ENCODE measurements around the gene MTA1. TPM values are rescaled to one million over a fixed set of nuclear protein-coding genes. Genes with fewer than 3 reads are reported as not detected.

MTA1 gene
- total and polyA plus RNA-seq, 2 of the 8 experiments (the other 6 are each of a cell fraction or from before 2014, with no cell fraction given): 73.9 to 221 TPM

- Histone ChIP-seq H3K23ac (ENCODE audit: insufficient read length) (no peak overlapping the region), H2BK15ac (ENCODE audit: low read length) (no peak overlapping the region), H3K14ac (ENCODE audit: insufficient read length) (no peak overlapping the region), H3K4me2 (ENCODE audit: insufficient read depth in 1 of 2, low read depth in 2 of 2, low read length in 2 of 2) (no peak overlapping the region), H3K36me3 (ENCODE audit: control insufficient read depth in 2 of 4, insufficient read depth in 4 of 4, low read length in 3 of 4) (peaks cover 0 to 2% (median 0%) of the 10 kb centered on the region in 4 experiments; a peak in 2 of 8 replicates), H3K23me2 (ENCODE audit: low read depth, low read length) (no peaks in the 10 kb centered on the region; the same call in 1 of the 2 replicates), H2BK12ac (ENCODE audit: low read depth, low read length) (no peak overlapping the region), H3K9me3 (ENCODE audit: insufficient read depth in 2 of 2, low read depth in 1 of 2, low read length in 1 of 2) (peaks cover 0 to 7% of the 10 kb centered on the region in 2 experiments; a peak in 2 of 4 replicates), H2AK5ac (ENCODE audit: low read depth, low read length) (no peak overlapping the region), H3K4me3 (ENCODE audit: extremely low read depth in 1 of 4, insufficient read depth in 2 of 4, low read depth in 3 of 4, low read length in 4 of 4) (no peak overlapping the region), H2BK20ac (ENCODE audit: low read length) (no peak overlapping the region), H2BK120ac (replicated peaks; ENCODE audit: low read depth, low read length) (no peak overlapping the region), H4K20me1 (replicated peaks in 1 of 2; ENCODE audit: control insufficient read depth in 1 of 2, insufficient read depth in 2 of 2, low read length in 2 of 2) (no peaks in the 10 kb centered on the region), H2AFZ (ENCODE audit: low read length) (no peak overlapping the region), H4K5ac (ENCODE audit: insufficient read length, low read depth, low read length) (no peak overlapping the region), H3K79me2 (ENCODE audit: control insufficient read depth in 1 of 2, insufficient read depth in 2 of 2, low read length in 2 of 2) (no peaks in the 10 kb centered on the region), H3K18ac (ENCODE audit: extremely low read depth, low read length) (no peak overlapping the region), H2BK5ac (ENCODE audit: low read depth, low read length) (no peak overlapping the region), H3K9ac (replicated peaks in 1 of 4; ENCODE audit: extremely low read depth in 1 of 4, low read depth in 3 of 4, low read length in 3 of 4) (no peak overlapping the region), H3K4me1 (replicated peaks in 1 of 4; ENCODE audit: control insufficient read depth in 3 of 4, insufficient read depth in 4 of 4, low read length in 3 of 4) (peaks cover 0 to 4% (median under 1%) of the 10 kb centered on the region in 4 experiments; a peak in 4 of 7 replicates), H3K27ac (ENCODE audit: low read depth, low read length) (no peak overlapping the region), H3K4ac (replicated peaks; ENCODE audit: insufficient read length, low read depth, low read length) (no peak overlapping the region), H3K56ac (replicated peaks; ENCODE audit: insufficient read length, low read depth, low read length) (no peak overlapping the region), H4K91ac (replicated peaks; ENCODE audit: insufficient read length, low read length) (no peak overlapping the region), H3K27me3 (replicated peaks in 1 of 4; ENCODE audit: control insufficient read depth in 3 of 4, extremely low read depth in 1 of 4, insufficient read depth in 3 of 4, low read length in 3 of 4) (peaks cover 0 to 9% (median 6%) of the 10 kb centered on the region in 4 experiments; a peak in 2 of 7 replicates), H4K8ac (ENCODE audit: extremely low read depth, insufficient read depth, low read length) (no peak overlapping the region), H3K79me1 (ENCODE audit: low read depth, low read length) (no peaks in the 10 kb centered on the region; the same call in 1 of the 2 replicates)
- 82% methylated on average over 9 of the region's 14 CpGs; no CpG with 5 or more reads in 1 of the 2 experiments for WGBS, 2 experiments (ENCODE audit: extremely low coverage in 1 of 2, insufficient coverage in 1 of 2, insufficient read length in 1 of 2, insufficient replicate concordance in 2 of 2, low coverage in 1 of 2, low lambda C conversion rate in 2 of 2, missing lambda C conversion rate in 1 of 2)
- POLR2A ChIA-PET (ENCODE audit: partially characterized antibody): no interaction called here
- DNase-seq (ENCODE audit: low read depth in 1 of 2, low spot score in 2 of 2) (no peak), FAIRE-seq (no peak)
- CTCF ChIA-PET (ENCODE audit: partially characterized antibody): no interaction called here
- TF ChIP-seq EZH2 (IDR thresholded peaks at IDR 0.05; ENCODE audit: low read depth, low read length, severe bottlenecking) (no peak), JUND (IDR thresholded peaks at IDR 0.05; ENCODE audit: low read length) (no peak), POU5F1 (IDR thresholded peaks at IDR 0.05; ENCODE audit: low read depth, low read length) (no peak), SIN3A (conservative IDR thresholded peaks at IDR 0.05 in 1 of 2, IDR thresholded peaks at IDR 0.05 in 1 of 2; ENCODE audit: low read depth in 1 of 2, low read length in 2 of 2) (no peak), RFX5 (IDR thresholded peaks at IDR 0.05; ENCODE audit: borderline replicate concordance, low read depth, low read length) (no peak), HDAC2 (IDR thresholded peaks at IDR 0.05; ENCODE audit: borderline replicate concordance in 1 of 2, low read depth in 2 of 2, low read length in 2 of 2) (no peak), JUN (IDR thresholded peaks at IDR 0.05; ENCODE audit: low read depth, low read length) (no peak), CTBP2 (IDR thresholded peaks at IDR 0.05; ENCODE audit: borderline replicate concordance, insufficient read depth, insufficient read length, low read length) (no peak), POLR2AphosphoS5 (IDR thresholded peaks at IDR 0.05; ENCODE audit: low read depth, low read length) (no peak), ZNF274 (IDR thresholded peaks at IDR 0.05; ENCODE audit: borderline replicate concordance, extremely low read depth, low read length) (no peak), MAFK (IDR thresholded peaks at IDR 0.05; ENCODE audit: low read depth, low read length) (no peak), CREB1 (IDR thresholded peaks at IDR 0.05) (no peak), CBX5 (IDR thresholded peaks at IDR 0.05; ENCODE audit: low read depth, low read length) (no peak), NANOG (IDR thresholded peaks at IDR 0.05; ENCODE audit: insufficient read depth, low read depth, low read length, poor library complexity, severe bottlenecking) (no peak)
These were observed 26.5 kb upstream of the MTA1 start for GRCh38 chr14:105393151-105393550.

Measured in H1 (cell line).